HepG2 (cell line): Measurements from ENCODE around the gene HID1. TPM values are rescaled to one million over a fixed set of nuclear protein-coding genes. Genes with fewer than 3 reads are reported as not detected.

ENCODE experiments used
- AKAP8 ChIP-seq: sonication (generic); formaldehyde crosslinking; IDR thresholded peaks from 2 replicates; pipeline ENCODE4 v1.5.1; 2020; ENCODE audit warnings: mild to moderate bottlenecking, missing genetic modification reagents
- ARID4A ChIP-seq: sonication (generic); formaldehyde crosslinking; IDR thresholded peaks from 2 replicates; pipeline ENCODE4 v1.5.0; 2020; ENCODE audit warnings: mild to moderate bottlenecking, missing genetic modification reagents, borderline replicate concordance
- CENPX ChIP-seq: sonication (generic); formaldehyde crosslinking; IDR thresholded peaks from 2 replicates; pipeline ENCODE4 v1.9.0; 2021; ENCODE audit warnings: mild to moderate bottlenecking, missing genetic modification reagents, moderate library complexity
- CREB1 ChIP-seq, 2 experiments: fragments of 450-650 bp in 1 of 2; IDR thresholded peaks; 2 replicates each; pipeline ENCODE4 v1.6.1; 2016 to 2017; ENCODE audit warnings: control low read depth in 1 of 2, mild to moderate bottlenecking in 1 of 2, missing compliant biosample characterization in 1 of 2, missing genetic modification characterization in 1 of 2
- FOXJ3 ChIP-seq: sonication (generic); formaldehyde crosslinking; IDR thresholded peaks from 2 replicates; pipeline ENCODE4 v1.4.0; 2020; ENCODE audit warnings: missing genetic modification reagents, mild to moderate bottlenecking, borderline replicate concordance
- JARID2 ChIP-seq: sonication (generic); formaldehyde crosslinking; IDR thresholded peaks from 2 replicates; pipeline ENCODE4 v1.8.1; 2023; ENCODE audit warnings: missing genetic modification reagents, inconsistent platforms; ENCODE audit not compliant: insufficient replicate concordance
- JUNB ChIP-seq: sonication (generic); formaldehyde crosslinking; IDR thresholded peaks from 2 replicates; pipeline ENCODE4 v1.8.0; 2022; ENCODE audit warnings: missing genetic modification reagents, mild to moderate bottlenecking, borderline replicate concordance
- RBFOX2 ChIP-seq: fragments of 200-400 bp; formaldehyde crosslinking; IDR thresholded peaks from 2 replicates; pipeline ENCODE4 v1.6.1; 2017; ENCODE audit warnings: low read depth, mild to moderate bottlenecking, low read length
- TSC22D2 ChIP-seq: sonication (generic); formaldehyde crosslinking; IDR thresholded peaks from 2 replicates; pipeline ENCODE4 v1.5.1; 2020; ENCODE audit warnings: missing genetic modification reagents, mild to moderate bottlenecking, borderline replicate concordance
- ZMYM3 ChIP-seq: sonication (generic); formaldehyde crosslinking; IDR thresholded peaks from 2 replicates; pipeline ENCODE4 v1.5.1; 2020; ENCODE audit warnings: mild to moderate bottlenecking, missing genetic modification reagents
- ZNF343 ChIP-seq: sonication (generic); formaldehyde crosslinking; IDR thresholded peaks from 2 replicates; pipeline ENCODE4 v1.4.0; 2020; ENCODE audit warnings: mild to moderate bottlenecking, missing genetic modification reagents
- ZNF367 ChIP-seq: sonication (generic); formaldehyde crosslinking; IDR thresholded peaks from 2 replicates; pipeline ENCODE4 v1.4.0; 2020; ENCODE audit warnings: missing genetic modification reagents, borderline replicate concordance
- ZNF552 ChIP-seq: sonication (generic); formaldehyde crosslinking; IDR thresholded peaks from 2 replicates; pipeline ENCODE4 v1.9.0; 2022; ENCODE audit warnings: missing genetic modification reagents, mild to moderate bottlenecking, borderline replicate concordance
- ZNF782 ChIP-seq: sonication (generic); formaldehyde crosslinking; IDR thresholded peaks from 2 replicates; pipeline ENCODE4 v1.4.0; 2020; ENCODE audit warnings: missing genetic modification reagents, mild to moderate bottlenecking, borderline replicate concordance
- ZNF841 ChIP-seq: sonication (generic); formaldehyde crosslinking; IDR thresholded peaks from 2 replicates; pipeline ENCODE4 v1.8.1; 2023; ENCODE audit warnings: missing genetic modification reagents, borderline replicate concordance
- polyA plus RNA-seq, 8 experiments: library from polyadenylated mRNA; depleted of rRNA in 3 of 8; stranded (reverse) in 7 of 8; unstranded in 1 of 8; fragments of >200 nt; fragmentation: Illumina TruSeq in 4 of 8; extraction: Trizol in 4 of 8; gene quantifications; 2 replicates each; pipeline versions ENCODE4 v1.2.1 to v1.2.3, GENCODE V29; 2011 to 2016; ENCODE audit warnings: low read depth in 4 of 8, missing spikeins in 1 of 8, mixed read lengths in 1 of 8; ENCODE audit not compliant: insufficient read depth in 1 of 8
- total RNA-seq, 5 experiments: library from RNA; depleted of rRNA; stranded (reverse); fragments of >200 nt; fragmentation: Illumina TruSeq; extraction: Trizol; gene quantifications; 2 replicates each; pipeline ENCODE4 v1.2.3, GENCODE V29; 2016; ENCODE audit warnings: low read depth in 1 of 5
- TF ChIP-seq, protein P1 (sequence below): sonication (generic); formaldehyde crosslinking; IDR thresholded peaks from 2 replicates; pipeline ENCODE4 v1.9.0; 2021; ENCODE audit warnings: mild to moderate bottlenecking, missing genetic modification reagents
- TF ChIP-seq, protein P2 (sequence below): IDR thresholded peaks from 2 replicates; pipeline ENCODE4 v1.6.1; 2016; ENCODE audit warnings: missing compliant biosample characterization, missing genetic modification reagents, borderline replicate concordance

The HID1 gene
- total and polyA plus RNA-seq, 2 of the 13 experiments (the other 11 are each of a cell fraction or from before 2014, with no cell fraction given): 2.1 to 10.6 TPM

DNA sequence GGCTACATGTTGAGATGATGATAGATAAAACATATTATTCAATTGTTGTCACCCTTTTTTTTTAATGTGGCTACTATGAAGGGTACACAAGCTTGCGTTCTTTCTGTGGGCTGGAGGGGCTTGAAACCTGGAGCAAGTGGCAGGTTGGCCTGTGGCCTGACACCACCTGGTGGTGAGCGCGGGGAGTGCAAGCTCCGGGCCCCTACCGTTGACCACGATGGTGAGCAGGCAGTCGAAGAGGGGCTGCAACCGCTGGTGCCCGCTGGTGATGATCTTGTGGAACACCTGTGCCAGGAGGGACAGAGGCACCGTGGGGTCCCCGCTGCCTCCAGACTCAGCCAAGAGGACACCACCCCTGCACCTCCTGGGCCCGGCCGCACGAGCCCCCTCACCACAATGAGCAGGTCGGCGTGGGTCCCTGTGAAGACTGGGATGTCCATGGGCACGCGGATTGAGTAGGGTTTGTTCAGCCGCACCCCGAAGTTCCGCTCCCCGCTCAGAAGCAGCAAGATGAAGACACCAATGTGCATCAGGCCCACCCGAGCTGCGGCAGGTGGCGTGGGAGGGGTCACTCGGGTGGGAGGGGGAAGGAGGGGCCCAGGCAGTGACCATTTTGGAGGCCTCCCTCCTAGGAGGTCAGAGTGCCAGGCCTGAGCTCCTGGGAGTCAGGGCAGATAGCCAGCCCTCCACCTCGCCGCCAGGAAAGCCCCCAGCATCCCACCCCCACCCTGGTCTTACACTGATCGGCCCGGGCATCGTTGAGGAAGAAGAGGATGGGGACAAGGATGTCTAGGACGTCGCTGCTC, 14.4 kb downstream of the HID1 start (continued):
- TF ChIP-seq, protein P1, sequence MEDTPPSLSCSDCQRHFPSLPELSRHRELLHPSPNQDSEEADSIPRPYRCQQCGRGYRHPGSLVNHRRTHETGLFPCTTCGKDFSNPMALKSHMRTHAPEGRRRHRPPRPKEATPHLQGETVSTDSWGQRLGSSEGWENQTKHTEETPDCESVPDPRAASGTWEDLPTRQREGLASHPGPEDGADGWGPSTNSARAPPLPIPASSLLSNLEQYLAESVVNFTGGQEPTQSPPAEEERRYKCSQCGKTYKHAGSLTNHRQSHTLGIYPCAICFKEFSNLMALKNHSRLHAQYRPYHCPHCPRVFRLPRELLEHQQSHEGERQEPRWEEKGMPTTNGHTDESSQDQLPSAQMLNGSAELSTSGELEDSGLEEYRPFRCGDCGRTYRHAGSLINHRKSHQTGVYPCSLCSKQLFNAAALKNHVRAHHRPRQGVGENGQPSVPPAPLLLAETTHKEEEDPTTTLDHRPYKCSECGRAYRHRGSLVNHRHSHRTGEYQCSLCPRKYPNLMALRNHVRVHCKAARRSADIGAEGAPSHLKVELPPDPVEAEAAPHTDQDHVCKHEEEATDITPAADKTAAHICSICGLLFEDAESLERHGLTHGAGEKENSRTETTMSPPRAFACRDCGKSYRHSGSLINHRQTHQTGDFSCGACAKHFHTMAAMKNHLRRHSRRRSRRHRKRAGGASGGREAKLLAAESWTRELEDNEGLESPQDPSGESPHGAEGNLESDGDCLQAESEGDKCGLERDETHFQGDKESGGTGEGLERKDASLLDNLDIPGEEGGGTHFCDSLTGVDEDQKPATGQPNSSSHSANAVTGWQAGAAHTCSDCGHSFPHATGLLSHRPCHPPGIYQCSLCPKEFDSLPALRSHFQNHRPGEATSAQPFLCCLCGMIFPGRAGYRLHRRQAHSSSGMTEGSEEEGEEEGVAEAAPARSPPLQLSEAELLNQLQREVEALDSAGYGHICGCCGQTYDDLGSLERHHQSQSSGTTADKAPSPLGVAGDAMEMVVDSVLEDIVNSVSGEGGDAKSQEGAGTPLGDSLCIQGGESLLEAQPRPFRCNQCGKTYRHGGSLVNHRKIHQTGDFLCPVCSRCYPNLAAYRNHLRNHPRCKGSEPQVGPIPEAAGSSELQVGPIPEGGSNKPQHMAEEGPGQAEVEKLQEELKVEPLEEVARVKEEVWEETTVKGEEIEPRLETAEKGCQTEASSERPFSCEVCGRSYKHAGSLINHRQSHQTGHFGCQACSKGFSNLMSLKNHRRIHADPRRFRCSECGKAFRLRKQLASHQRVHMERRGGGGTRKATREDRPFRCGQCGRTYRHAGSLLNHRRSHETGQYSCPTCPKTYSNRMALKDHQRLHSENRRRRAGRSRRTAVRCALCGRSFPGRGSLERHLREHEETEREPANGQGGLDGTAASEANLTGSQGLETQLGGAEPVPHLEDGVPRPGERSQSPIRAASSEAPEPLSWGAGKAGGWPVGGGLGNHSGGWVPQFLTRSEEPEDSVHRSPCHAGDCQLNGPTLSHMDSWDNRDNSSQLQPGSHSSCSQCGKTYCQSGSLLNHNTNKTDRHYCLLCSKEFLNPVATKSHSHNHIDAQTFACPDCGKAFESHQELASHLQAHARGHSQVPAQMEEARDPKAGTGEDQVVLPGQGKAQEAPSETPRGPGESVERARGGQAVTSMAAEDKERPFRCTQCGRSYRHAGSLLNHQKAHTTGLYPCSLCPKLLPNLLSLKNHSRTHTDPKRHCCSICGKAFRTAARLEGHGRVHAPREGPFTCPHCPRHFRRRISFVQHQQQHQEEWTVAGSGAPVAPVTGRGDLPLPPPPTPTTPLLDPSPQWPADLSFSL: no peak
- TF ChIP-seq AKAP8 (no peak), TSC22D2 (CRISPR knock-in tag) (no peak), CENPX (CRISPR knock-in tag) (no peak), ZMYM3 (CRISPR knock-in tag) (no peak), ZNF841 (CRISPR knock-in tag) (no peak), ARID4A (CRISPR knock-in tag) (no peak), CREB1 (IDR thresholded peaks at IDR 0.05) (no peak), CREB1 (CRISPR knock-in tag; IDR thresholded peaks at IDR 0.05) (no peak), ZNF552 (CRISPR knock-in tag) (no peak), JUNB (no peak), ZNF343 (CRISPR knock-in tag) (no peak), ZNF367 (CRISPR knock-in tag) (no peak), RBFOX2 (no peak), JARID2 (CRISPR knock-in tag) (no peak), FOXJ3 (no peak), ZNF782 (no peak)
- TF ChIP-seq, protein P2, sequence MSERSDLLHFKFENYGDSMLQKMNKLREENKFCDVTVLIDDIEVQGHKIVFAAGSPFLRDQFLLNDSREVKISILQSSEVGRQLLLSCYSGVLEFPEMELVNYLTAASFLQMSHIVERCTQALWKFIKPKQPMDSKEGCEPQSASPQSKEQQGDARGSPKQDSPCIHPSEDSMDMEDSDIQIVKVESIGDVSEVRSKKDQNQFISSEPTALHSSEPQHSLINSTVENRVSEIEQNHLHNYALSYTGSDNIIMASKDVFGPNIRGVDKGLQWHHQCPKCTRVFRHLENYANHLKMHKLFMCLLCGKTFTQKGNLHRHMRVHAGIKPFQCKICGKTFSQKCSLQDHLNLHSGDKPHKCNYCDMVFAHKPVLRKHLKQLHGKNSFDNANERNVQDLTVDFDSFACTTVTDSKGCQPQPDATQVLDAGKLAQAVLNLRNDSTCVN (CRISPR knock-in tag): 0 out of 2 replicates have a peak, but pooled peaks have one; percentile 22
